Glutamatergic neuron (in vitro differentiated cells): ENCODE measurements around the gene RFC5. TPM values are rescaled to one million over a fixed set of nuclear protein-coding genes. Genes with fewer than 3 reads are reported as not detected.
"Not testable (repeated sequence)": the region's sequence is repeated elsewhere in the genome, so short reads cannot be mapped to it uniquely, and the experiment has no call there.

Experiments
- DNase-seq: peaks from one replicate; pipeline ENCODE4 v3.0.0; 2022
- H3K27ac Mint-ChIP-seq: one replicate; pipeline ENCODE4 v1.8.0; 2020; ENCODE audit warnings: mild to moderate bottlenecking, mixed read lengths, inconsistent platforms; ENCODE audit not compliant: unreplicated experiment
- H3K27me3 Mint-ChIP-seq: one replicate; pipeline ENCODE4 v1.8.0; 2020; ENCODE audit warnings: mild to moderate bottlenecking, moderate library complexity, mixed read lengths, inconsistent platforms; ENCODE audit not compliant: unreplicated experiment
- H3K36me3 Mint-ChIP-seq: one replicate; pipeline ENCODE4 v1.8.0; 2020; ENCODE audit warnings: mild to moderate bottlenecking, mixed read lengths, inconsistent platforms; ENCODE audit not compliant: unreplicated experiment
- H3K4me1 Mint-ChIP-seq: one replicate; pipeline ENCODE4 v1.8.0; 2020; ENCODE audit warnings: mild to moderate bottlenecking, low read depth, mixed read lengths, inconsistent platforms; ENCODE audit not compliant: unreplicated experiment
- H3K4me3 Mint-ChIP-seq: one replicate; pipeline ENCODE4 v1.8.0; 2020; ENCODE audit warnings: mild to moderate bottlenecking, mixed read lengths, inconsistent platforms; ENCODE audit not compliant: unreplicated experiment
- H3K9me3 Mint-ChIP-seq: one replicate; pipeline ENCODE4 v1.8.0; 2020; ENCODE audit warnings: mild to moderate bottlenecking, moderate library complexity, mixed read lengths, inconsistent platforms; ENCODE audit not compliant: unreplicated experiment
- total RNA-seq: library from RNA; stranded (reverse); fragmentation: NEBNext Ultra II Directional; extraction: Animal tissue kit (Norgen Biotek cat#: 25700); gene quantifications from one replicate; pipeline ENCODE4 v1.2.1, GENCODE V29; 2021; ENCODE audit not compliant: unreplicated experiment
- TF ChIP-seq, protein P1 (sequence below): fragments of 200-600 bp; sonication (generic); IDR thresholded peaks from one replicate; pipeline ENCODE4 v1.5.0; 2021; ENCODE audit not compliant: partially characterized antibody, unreplicated experiment

Gene RFC5
- total RNA-seq, 1 donor from 2014 or later = 8.4 TPM

DNA sequence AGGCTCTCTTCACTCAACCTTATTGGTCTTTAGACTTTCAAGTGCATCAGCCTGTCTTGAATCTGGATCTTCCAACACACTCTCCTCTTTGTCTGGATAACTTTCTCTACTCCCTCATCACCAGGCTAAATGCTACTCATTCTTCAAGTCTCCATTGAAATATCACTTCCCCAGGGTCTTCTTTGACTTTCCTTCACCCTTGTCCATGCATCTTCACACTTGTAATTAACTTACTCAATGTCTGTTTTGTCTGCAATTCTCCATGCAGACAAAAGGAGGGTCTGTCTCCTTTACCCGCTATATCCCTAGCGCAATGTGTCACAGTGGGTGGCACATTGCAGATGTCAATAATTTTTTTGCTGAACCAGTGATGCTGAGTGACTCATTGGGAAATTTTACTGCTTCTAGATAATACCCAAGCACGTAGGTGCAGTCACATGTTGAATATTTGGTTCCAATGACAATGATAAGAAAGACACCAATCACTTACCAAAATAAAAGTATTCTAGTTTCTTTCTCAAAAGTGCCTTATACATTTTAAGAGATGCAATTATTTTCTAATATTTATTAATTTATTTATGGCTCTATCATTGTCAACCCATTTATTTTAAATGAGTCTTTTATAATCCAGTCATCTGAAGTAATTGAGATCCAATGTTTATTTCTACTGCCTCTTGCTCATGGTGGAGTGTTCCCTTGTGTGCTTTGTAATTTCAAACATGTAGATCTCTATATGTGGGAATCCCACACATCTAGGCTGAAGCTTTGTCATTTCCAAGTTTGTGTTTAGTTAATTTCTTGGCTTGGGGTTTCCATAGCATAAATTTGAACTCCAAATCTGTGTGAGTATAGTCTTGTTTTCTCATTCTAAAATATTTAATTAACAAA is 21.7 kb upstream of the RFC5 start:
- Mint-ChIP-seq H3K36me3 (no peaks in the 10 kb centered on the region), H3K4me3 (no peak overlapping the region), H3K27me3 (peaks cover 1% of the 10 kb centered on the region), H3K27ac (no peak overlapping the region), H3K9me3 (peaks cover under 1% of the 10 kb centered on the region), H3K4me1 (no peaks in the 10 kb centered on the region)
- TF ChIP-seq, protein P1, sequence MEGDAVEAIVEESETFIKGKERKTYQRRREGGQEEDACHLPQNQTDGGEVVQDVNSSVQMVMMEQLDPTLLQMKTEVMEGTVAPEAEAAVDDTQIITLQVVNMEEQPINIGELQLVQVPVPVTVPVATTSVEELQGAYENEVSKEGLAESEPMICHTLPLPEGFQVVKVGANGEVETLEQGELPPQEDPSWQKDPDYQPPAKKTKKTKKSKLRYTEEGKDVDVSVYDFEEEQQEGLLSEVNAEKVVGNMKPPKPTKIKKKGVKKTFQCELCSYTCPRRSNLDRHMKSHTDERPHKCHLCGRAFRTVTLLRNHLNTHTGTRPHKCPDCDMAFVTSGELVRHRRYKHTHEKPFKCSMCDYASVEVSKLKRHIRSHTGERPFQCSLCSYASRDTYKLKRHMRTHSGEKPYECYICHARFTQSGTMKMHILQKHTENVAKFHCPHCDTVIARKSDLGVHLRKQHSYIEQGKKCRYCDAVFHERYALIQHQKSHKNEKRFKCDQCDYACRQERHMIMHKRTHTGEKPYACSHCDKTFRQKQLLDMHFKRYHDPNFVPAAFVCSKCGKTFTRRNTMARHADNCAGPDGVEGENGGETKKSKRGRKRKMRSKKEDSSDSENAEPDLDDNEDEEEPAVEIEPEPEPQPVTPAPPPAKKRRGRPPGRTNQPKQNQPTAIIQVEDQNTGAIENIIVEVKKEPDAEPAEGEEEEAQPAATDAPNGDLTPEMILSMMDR = no peak
- no peak for DNase-seq

DNA sequence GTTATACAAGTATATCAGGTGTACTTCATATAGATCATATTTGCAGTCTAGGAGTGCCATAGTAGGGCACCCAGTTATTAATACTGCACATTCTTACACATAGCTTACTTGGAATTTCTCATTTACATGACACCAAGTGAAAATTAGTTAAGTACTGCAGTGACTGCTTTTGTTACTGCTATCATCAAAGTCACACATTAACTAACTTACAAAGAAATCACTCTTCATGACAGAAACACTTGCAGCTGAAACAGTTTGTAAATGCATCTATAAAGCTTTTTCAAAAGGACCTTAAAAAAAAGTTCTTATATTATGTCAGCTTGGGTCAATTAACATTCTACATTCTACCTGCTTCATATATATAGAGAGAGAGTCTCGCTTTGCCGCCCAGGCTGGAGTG is 17.8 kb upstream of the RFC5 start:
- peaks cover 2% of the 10 kb centered on the region for H3K9me3 Mint-ChIP-seq
- no peak overlapping the region for H3K27ac Mint-ChIP-seq
- H3K27me3 Mint-ChIP-seq = peaks cover 3% of the 10 kb centered on the region

DNA sequence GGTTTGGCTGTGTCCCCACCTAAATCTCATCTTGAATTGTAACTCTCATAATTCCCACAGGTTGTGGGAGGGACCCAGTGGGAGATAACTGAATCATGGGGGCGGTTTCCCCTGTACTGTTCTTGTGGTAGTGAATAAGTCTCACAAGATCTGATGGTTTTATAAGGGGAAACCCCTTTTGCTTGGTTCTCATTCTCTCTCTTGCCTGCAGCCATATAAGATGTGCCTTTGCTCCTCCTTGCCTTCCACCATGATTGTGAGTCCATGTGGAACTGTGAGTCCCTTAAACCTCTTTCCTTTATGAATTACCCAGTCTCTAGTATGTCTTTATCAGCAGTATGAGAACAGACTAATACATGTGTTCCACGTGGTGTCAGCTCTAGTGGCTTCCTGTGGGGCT is 16.7 kb upstream of the RFC5 start:
- not testable (repeated sequence) for H3K9me3 Mint-ChIP-seq, DNase-seq, H3K4me3 Mint-ChIP-seq, H3K4me1 Mint-ChIP-seq, H3K27ac Mint-ChIP-seq, H3K27me3 Mint-ChIP-seq, H3K36me3 Mint-ChIP-seq

More for the DNA sequence above, 17.8 kb upstream of the RFC5 start:
- no peaks in the 10 kb centered on the region for H3K36me3 Mint-ChIP-seq
- TF ChIP-seq, protein P1 = no peak
- no peak overlapping the region for H3K4me3 Mint-ChIP-seq
- DNase-seq = no peak
- no peaks in the 10 kb centered on the region for H3K4me1 Mint-ChIP-seq

DNA sequence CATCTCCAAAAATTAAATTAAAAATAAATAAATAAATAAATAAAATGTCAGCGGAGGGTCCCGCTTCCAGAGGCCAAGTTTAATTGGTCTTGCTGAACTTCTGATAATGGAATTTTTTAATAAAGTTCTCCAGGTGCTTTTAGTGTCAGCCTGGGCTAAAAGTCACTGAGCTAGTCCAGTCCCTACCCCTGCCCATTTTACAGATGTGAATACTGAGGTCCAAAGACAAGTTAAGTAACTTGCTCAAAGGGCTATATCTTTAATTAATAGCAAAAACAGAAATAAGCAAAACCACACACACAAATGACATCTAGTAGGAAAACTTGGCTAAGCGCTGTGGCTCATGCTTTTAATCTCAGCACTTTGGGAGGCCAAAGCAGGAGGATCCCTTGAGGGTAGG is 5.6 kb upstream of the RFC5 start:
- H3K9me3 Mint-ChIP-seq = no peaks in the 10 kb centered on the region
- H3K4me1 Mint-ChIP-seq = no peaks in the 10 kb centered on the region
- no peak overlapping the region for H3K27ac Mint-ChIP-seq
- H3K27me3 Mint-ChIP-seq = no peaks in the 10 kb centered on the region
- no peak overlapping the region for H3K4me3 Mint-ChIP-seq
- TF ChIP-seq, protein P1 = no peak
- H3K36me3 Mint-ChIP-seq = no peaks in the 10 kb centered on the region
- no peak for DNase-seq

DNA sequence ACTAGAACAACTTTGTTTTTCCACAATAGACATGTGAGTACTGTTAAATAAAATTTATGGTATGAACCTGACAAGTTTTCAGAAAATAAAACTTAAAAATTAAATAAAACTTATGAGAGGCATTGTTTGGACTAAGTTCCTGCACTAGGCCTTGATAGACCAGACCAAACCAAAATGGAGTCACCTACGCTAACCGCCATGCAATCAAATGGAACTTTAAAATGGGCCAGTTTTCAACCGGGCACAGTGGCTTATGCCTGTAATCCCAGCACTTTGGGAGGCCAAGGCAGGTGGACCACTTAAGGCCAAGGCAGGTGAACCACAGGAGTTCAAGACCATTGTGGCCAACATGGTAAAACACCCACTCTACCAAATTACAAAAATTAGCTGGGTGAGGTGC is 5.1 kb upstream of the RFC5 start:
- no peak overlapping the region for H3K27ac Mint-ChIP-seq
- no peaks in the 10 kb centered on the region for H3K27me3 Mint-ChIP-seq
- H3K9me3 Mint-ChIP-seq = no peaks in the 10 kb centered on the region
- H3K36me3 Mint-ChIP-seq = no peaks in the 10 kb centered on the region
- no peak for DNase-seq
- TF ChIP-seq, protein P1 = no peak
- no peaks in the 10 kb centered on the region for H3K4me1 Mint-ChIP-seq
- no peak overlapping the region for H3K4me3 Mint-ChIP-seq
